Body of pancreas (tissue), 4 donors: ENCODE data around the gene PCK2. TPM values are rescaled to one million over a fixed set of nuclear protein-coding genes. Genes with fewer than 3 reads are reported as not detected.

Experiments used
- ATAC-seq: fragments of 150-250 bp; one replicate; pipeline ENCODE4 v1.9.1; 2016
- DNase-seq, 4 donors: peaks; one replicate each; pipeline ENCODE4 v3.0.0-alpha.2; 2019
- H3K27ac ChIP-seq, 4 donors: fragments of 200-600 bp; sonication (generic); 1 replicate in 3 of 4; 2 replicates in 1 of 4; pipeline versions ENCODE4 v1.5.1 to v1.6.1; 2016 to 2019; ENCODE audit warnings: mild to moderate bottlenecking in 1 of 4, mixed read lengths in 1 of 4, moderate library complexity in 1 of 4
- H3K27me3 ChIP-seq, 2 donors: fragments of 200-600 bp; sonication (generic); one replicate each; pipeline ENCODE4 v1.6.0; 2016; ENCODE audit warnings: mild to moderate bottlenecking in 1 of 2
- H3K36me3 ChIP-seq, 2 donors: fragments of 200-600 bp; sonication (generic); replicated peaks in 1 of 2; 2 replicates each; pipeline ENCODE4 v1.5.1; 2016; ENCODE audit warnings: low read depth in 2 of 2; ENCODE audit not compliant: insufficient read depth in 1 of 2
- H3K4me1 ChIP-seq: fragments of 200-600 bp; sonication (generic); one replicate; pipeline ENCODE4 v1.6.0; 2016
- H3K4me3 ChIP-seq, 2 donors: fragments of 200-600 bp; sonication (generic); 1 replicate in 1 of 2; 2 replicates in 1 of 2; pipeline ENCODE4 v1.5.1; 2016 to 2019
- H3K9me3 ChIP-seq, 3 donors: fragments of 200-600 bp; sonication (generic); 1 replicate in 2 of 3; 2 replicates in 1 of 3; pipeline ENCODE4 v1.5.1; 2016
- CTCF ChIP-seq, 7 experiments: fragments of 450-650 bp in 4 of 7; fragments of 200-600 bp in 3 of 7; sonication (generic) in 3 of 7; IDR thresholded peaks; one replicate each; pipeline ENCODE4 v1.5.1; 2016 to 2019; ENCODE audit warnings: antibody characterized with exemption in 7 of 7
- POLR2A ChIP-seq, 3 donors: fragments of 450-650 bp; IDR thresholded peaks; one replicate each; pipeline ENCODE4 v1.6.1; 2016; ENCODE audit warnings: antibody characterized with exemption in 3 of 3, mild to moderate bottlenecking in 2 of 3
- WGBS, 2 donors: methylation state at CpG; one replicate each; pipeline ENCODE4 v1.1.5; 2017; 5-methylcytosine and 5-hydroxymethylcytosine counted together
- intact Hi-C: fragments of 100-400 bp; cut with DNase I; formaldehyde crosslinking; loops from one replicate; pipeline ENCODE4 v1.15.1; 2023
- total RNA-seq, 2 donors: library from RNA; depleted of rRNA; stranded (reverse); fragments of >200 nt; gene quantifications; one replicate each; pipeline ENCODE4 v1.1.0, GENCODE V29; 2016

The PCK2 gene
- total RNA-seq, 2 donors from 2014 or later, result 20.4 to 29.8 TPM

GRCh38 chr14:24108336-24108874 lies 14.3 kb downstream of the PCK2 start:
- H3K36me3 ChIP-seq, result peaks cover 0 to 4% of the 10 kb centered on the region in 2 donors
- no peak for ATAC-seq
- TF ChIP-seq CTCF (IDR thresholded peaks at IDR 0.05) (no peak), POLR2A (IDR thresholded peaks at IDR 0.05) (peak in 1 of 3 donors; percentile 21)
- 24 to 30% methylated on average over 5 of the region's 5 CpGs for WGBS, 2 donors
- H3K4me3 ChIP-seq, result no peak overlapping the region
- no peak for DNase-seq
- H3K27ac ChIP-seq, result peak overlapping the region; percentile 20 to 69 (median 62)
- intact Hi-C loops, result loop anchor here (5.0 kb wide), 1 partner anchor 51 kb away; no protein-coding TSS in a partner anchor
- H3K9me3 ChIP-seq, result no peaks in the 10 kb centered on the region
- peaks cover 30% of the 10 kb centered on the region for H3K4me1 ChIP-seq
- H3K27me3 ChIP-seq, result no peaks in the 10 kb centered on the region

GRCh38 chr14:24110060-24110459 lies 15.9 kb downstream of the PCK2 start:
- no peak for DNase-seq
- H3K27ac ChIP-seq, result peak overlapping the region in 3 of 4 donors; percentile 39 to 54 (median 53)
- intact Hi-C loops, result no loop called here

GRCh38 chr14:24110523-24110922 lies 16.4 kb downstream of the PCK2 start:
- peak overlapping the region in 3 of 4 donors; percentile 39 to 54 (median 53) for H3K27ac ChIP-seq
- ATAC-seq (no peak), DNase-seq (no peak)
- 11 to 13% methylated on average over 1 of the region's 1 CpG for WGBS, 2 donors
- TF ChIP-seq CTCF (IDR thresholded peaks at IDR 0.05) (no peak), POLR2A (IDR thresholded peaks at IDR 0.05) (no peak)
- no peak overlapping the region for H3K4me3 ChIP-seq
- no peaks in the 10 kb centered on the region for H3K9me3 ChIP-seq
- no peaks in the 10 kb centered on the region for H3K27me3 ChIP-seq
- intact Hi-C loops, result no loop called here
- H3K4me1 ChIP-seq, result peaks cover 34% of the 10 kb centered on the region
- no peaks in the 10 kb centered on the region for H3K36me3 ChIP-seq

More at GRCh38 chr14:24110060-24110459, 15.9 kb downstream of the PCK2 start:
- Histone ChIP-seq H3K4me3 (no peak overlapping the region), H3K4me1 (peaks cover 34% of the 10 kb centered on the region), H3K27me3 (no peaks in the 10 kb centered on the region), H3K36me3 (no peaks in the 10 kb centered on the region), H3K9me3 (no peaks in the 10 kb centered on the region)
- 79% methylated on average over 9 of the region's 9 CpGs for WGBS, 2 donors
- TF ChIP-seq CTCF (IDR thresholded peaks at IDR 0.05), result no peak
- TF ChIP-seq POLR2A (IDR thresholded peaks at IDR 0.05), result no peak
- no peak for ATAC-seq

GRCh38 chr14:24113379-24113800 lies 19.3 kb downstream of the PCK2 start:
- WGBS, 2 donors, result 8 to 11% methylated on average over 13 to 15 of the region's 15 CpGs
- no peaks in the 10 kb centered on the region for H3K9me3 ChIP-seq
- intact Hi-C loops, result no loop called here
- peak overlapping the region; percentile 3 to 16 for H3K4me3 ChIP-seq
- H3K36me3 ChIP-seq, result no peaks in the 10 kb centered on the region
- peak overlapping the region; percentile 99 to 100 (median 99) for H3K27ac ChIP-seq
- no peak for ATAC-seq
- DNase-seq, result no peak
- H3K4me1 ChIP-seq, result peaks cover 60% of the 10 kb centered on the region
- no peaks in the 10 kb centered on the region for H3K27me3 ChIP-seq
- TF ChIP-seq POLR2A (IDR thresholded peaks at IDR 0.05) (no peak), CTCF (IDR thresholded peaks at IDR 0.05) (no peak)
